Nephron (organoid): Measurements from ENCODE around the gene UXS1.

Experiments
- H3K27ac Mint-ChIP-seq, 3 experiments: 2 replicates each; pipeline ENCODE4 v1.8.0; 2020; ENCODE audit warnings: mixed read lengths in 3 of 3, mild to moderate bottlenecking in 2 of 3, moderate library complexity in 1 of 3
- H3K27me3 Mint-ChIP-seq: 2 replicates; pipeline ENCODE4 v1.8.0; 2021; ENCODE audit warnings: low read depth, mild to moderate bottlenecking, moderate library complexity, mixed read lengths
- H3K36me3 Mint-ChIP-seq: 2 replicates; pipeline ENCODE4 v1.8.0; 2020; ENCODE audit warnings: low read depth, mixed read lengths
- H3K4me1 Mint-ChIP-seq: 2 replicates; pipeline ENCODE4 v1.8.0; 2020; ENCODE audit warnings: mixed read lengths
- H3K4me3 Mint-ChIP-seq, 3 experiments: 2 replicates each; pipeline ENCODE4 v1.8.0; 2020; ENCODE audit warnings: mild to moderate bottlenecking in 3 of 3, mixed read lengths in 3 of 3, moderate library complexity in 2 of 3
- H3K9me3 Mint-ChIP-seq: 2 replicates; pipeline ENCODE4 v1.8.0; 2020; ENCODE audit warnings: mixed read lengths
- CTCF ChIP-seq, 3 experiments: fragments of 200-600 bp; sonication (generic); IDR thresholded peaks; one replicate each; pipeline ENCODE4 v1.5.0; 2021; ENCODE audit warnings: antibody characterized with exemption in 3 of 3; ENCODE audit not compliant: unreplicated experiment in 3 of 3

Gene UXS1

GRCh38 chr2:106126705-106127281 is 67.3 kb downstream of the UXS1 start:
- Mint-ChIP-seq H3K27me3 (no peaks in the 10 kb centered on the region), H3K36me3 (peaks cover 45% of the 10 kb centered on the region), H3K27ac (peak overlapping the region; percentile 32 to 56 (median 32)), H3K4me3 (no peak overlapping the region), H3K4me1 (peaks cover 18% of the 10 kb centered on the region), H3K9me3 (no peaks in the 10 kb centered on the region)
- TF ChIP-seq CTCF (IDR thresholded peaks at IDR 0.05; ENCODE audit: unreplicated experiment in 3 of 3) = no peak

DNA sequence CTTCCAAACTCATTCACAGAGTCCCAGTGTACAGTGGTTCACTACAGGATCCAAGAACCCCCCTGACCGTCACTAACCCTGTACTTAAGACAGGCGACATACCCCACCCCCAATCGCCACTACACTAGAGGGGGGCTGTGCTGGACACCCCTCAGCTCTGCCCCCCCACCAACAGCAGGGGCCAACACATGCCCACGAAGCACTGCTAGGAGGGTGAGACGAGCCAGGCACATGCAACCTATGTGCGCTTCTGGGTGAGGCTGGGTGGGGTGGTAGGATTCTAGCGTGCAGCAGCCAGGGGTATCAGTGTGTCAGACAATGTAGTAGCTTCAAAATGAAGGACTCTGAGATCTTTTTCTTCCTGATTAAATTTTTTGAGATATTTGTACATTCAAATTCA is 67.8 kb downstream of the UXS1 start:
- Mint-ChIP-seq H3K27ac (no peak overlapping the region), H3K27me3 (no peaks in the 10 kb centered on the region), H3K9me3 (no peaks in the 10 kb centered on the region), H3K4me3 (no peak overlapping the region), H3K36me3 (peaks cover 45% of the 10 kb centered on the region), H3K4me1 (peaks cover 18% of the 10 kb centered on the region)
- no peak for TF ChIP-seq CTCF (IDR thresholded peaks at IDR 0.05; ENCODE audit: unreplicated experiment in 3 of 3)

DNA sequence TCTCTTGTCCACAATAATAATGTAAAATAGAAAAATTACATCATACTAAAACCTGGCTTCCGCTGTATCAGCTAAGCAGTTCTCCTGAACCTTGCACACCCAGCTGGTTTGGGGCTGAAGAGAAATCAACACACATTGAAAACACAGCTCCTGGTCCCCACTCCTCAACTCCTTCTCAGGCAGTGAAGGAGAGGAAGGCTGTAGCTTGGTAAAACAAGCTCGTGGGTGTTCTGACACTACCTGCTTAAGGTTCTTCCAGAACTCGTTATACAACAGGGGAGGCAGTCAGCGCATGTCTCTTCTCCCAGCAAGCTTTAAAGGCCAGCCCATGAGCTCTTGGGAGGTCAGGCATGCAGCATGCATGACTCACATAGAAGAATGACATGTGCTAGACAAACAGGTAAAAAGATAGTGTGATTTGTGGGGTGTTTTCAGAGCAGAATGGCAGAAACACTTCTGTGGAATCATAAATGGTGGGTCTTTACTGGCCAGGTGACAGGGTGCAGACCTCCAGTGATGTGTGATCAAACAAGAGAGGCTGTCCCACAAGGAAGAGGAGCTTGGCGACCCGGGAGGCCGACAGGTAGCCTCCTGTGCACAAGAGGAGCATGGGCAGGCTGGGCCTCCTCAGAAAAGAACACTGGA is 69.1 kb downstream of the UXS1 start:
- Mint-ChIP-seq H3K4me3 (no peak overlapping the region), H3K27ac (no peak overlapping the region), H3K9me3 (no peaks in the 10 kb centered on the region), H3K36me3 (peaks cover 50% of the 10 kb centered on the region), H3K4me1 (peaks cover 18% of the 10 kb centered on the region), H3K27me3 (no peaks in the 10 kb centered on the region)
- TF ChIP-seq CTCF (IDR thresholded peaks at IDR 0.05; ENCODE audit: unreplicated experiment in 3 of 3) = no peak

GRCh38 chr2:106124106-106124756 is 69.9 kb downstream of the UXS1 start:
- no peaks in the 10 kb centered on the region for H3K27me3 Mint-ChIP-seq
- H3K27ac Mint-ChIP-seq = no peak overlapping the region
- H3K4me1 Mint-ChIP-seq = peaks cover 15% of the 10 kb centered on the region
- H3K4me3 Mint-ChIP-seq = no peak overlapping the region
- H3K9me3 Mint-ChIP-seq = no peaks in the 10 kb centered on the region
- H3K36me3 Mint-ChIP-seq = peaks cover 50% of the 10 kb centered on the region
- TF ChIP-seq CTCF (IDR thresholded peaks at IDR 0.05; ENCODE audit: unreplicated experiment in 3 of 3) = no peak

DNA sequence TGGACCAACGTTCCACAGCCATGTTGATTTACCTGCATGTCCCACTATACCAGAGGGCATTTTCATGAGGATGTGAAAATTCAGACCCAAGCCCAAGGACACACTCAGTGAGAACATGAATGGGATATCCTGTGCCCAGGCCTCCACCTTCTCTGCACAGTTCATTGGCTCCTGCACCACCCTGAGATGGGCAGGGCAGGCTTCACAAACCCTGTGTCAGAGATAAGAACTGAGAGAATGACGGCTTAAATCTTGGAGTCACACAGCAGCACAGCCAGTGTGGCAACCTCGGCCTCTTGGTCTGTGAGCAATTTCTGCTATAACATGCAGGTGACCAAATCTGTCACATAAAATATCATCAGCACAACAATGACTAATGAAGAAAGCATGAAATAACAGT is 71.9 kb downstream of the UXS1 start:
- TF ChIP-seq CTCF (IDR thresholded peaks at IDR 0.05; ENCODE audit: unreplicated experiment in 3 of 3) = no peak

More for the DNA sequence above, 71.9 kb downstream of the UXS1 start:
- H3K4me1 Mint-ChIP-seq = peaks cover 11% of the 10 kb centered on the region
- peaks cover 32% of the 10 kb centered on the region for H3K36me3 Mint-ChIP-seq
- no peak overlapping the region for H3K27ac Mint-ChIP-seq
- H3K4me3 Mint-ChIP-seq = no peak overlapping the region
- H3K9me3 Mint-ChIP-seq = no peaks in the 10 kb centered on the region
- no peaks in the 10 kb centered on the region for H3K27me3 Mint-ChIP-seq
